HepG2 (cell line): ENCODE measurements around the gene CEP83. TPM values are rescaled to one million over a fixed set of nuclear protein-coding genes. Genes with fewer than 3 reads are reported as not detected.

Source experiments
- ATAC-seq: fragments of 200-7000 bp; cut with Tn5 transposase; 3 replicates; pipeline ENCODE4 v1.9.1; 2020; ENCODE audit warnings: mild to moderate bottlenecking, moderate library complexity
- BruUV-seq: library from RNA; stranded (reverse); fragments of 400-500 nt; replicated peaks from 2 replicates; lab custom pipeline; 2021; lab: Mats Ljungman, UMichigan
- CTCF ChIA-PET: fragments of 300-600 bp; formaldehyde crosslinking; extraction: SDS; loops from one replicate; lab custom pipeline; 2021; ENCODE audit warnings: low total read pairs, inconsistent platforms, low intra/inter-chr PET ratio; lab: Yijun Ruan, JAX
- POLR2A ChIA-PET: fragments of 350-600 bp; sonication (Branson Sonifier 250); formaldehyde crosslinking; loops from one replicate; lab custom pipeline; 2020; ENCODE audit warnings: antibody characterized with exemption, inconsistent platforms; lab: Yijun Ruan, JAX
- DNase-seq: peaks from one replicate; pipeline ENCODE4 v3.0.0-alpha.2; 2015; ENCODE audit warnings: low spot score
- FAIRE-seq: peaks from 3 replicates; lab custom pipeline; 2011; peaks lifted over from hg19 to GRCh38; lab: Jason Lieb, UNC
- H2AFZ ChIP-seq: one replicate; pipeline ENCODE4 v1.6.1; 2011; ENCODE audit warnings: low read length, inconsistent platforms
- H3K27ac ChIP-seq: fragments of 300-600 bp; 3 replicates; pipeline ENCODE4 v1.8.0; 2011; ENCODE audit warnings: mixed run types, mild to moderate bottlenecking, mixed read lengths, low read length, inconsistent platforms; ENCODE audit not compliant: insufficient read depth; ENCODE audit errors: extremely low read length
- H3K27me3 ChIP-seq, 2 experiments: fragments of 200-600 bp in 1 of 2; 2 replicates in 1 of 2; 3 replicates in 1 of 2; pipeline versions ENCODE4 v1.6.0 to v1.8.0; 2011; ENCODE audit warnings: low read length in 2 of 2, mild to moderate bottlenecking in 2 of 2, moderate library complexity in 2 of 2, inconsistent platforms in 1 of 2; ENCODE audit not compliant: insufficient read depth in 2 of 2, control insufficient read depth in 1 of 2
- H3K36me3 ChIP-seq, 2 experiments: fragments of 200-600 bp in 1 of 2; replicated peaks in 1 of 2; 2 replicates in 1 of 2; 3 replicates in 1 of 2; pipeline versions ENCODE4 v1.5.1 to v1.8.0; 2011; ENCODE audit warnings: low read length in 2 of 2, inconsistent platforms in 1 of 2; ENCODE audit not compliant: insufficient read depth in 2 of 2, control insufficient read depth in 1 of 2
- H3K4me1 ChIP-seq: 2 replicates; pipeline ENCODE4 v1.5.1; 2012; ENCODE audit warnings: low read length, inconsistent platforms; ENCODE audit not compliant: insufficient read depth
- H3K4me2 ChIP-seq: 2 replicates; pipeline ENCODE4 v1.6.0; 2011; ENCODE audit warnings: low read depth, low read length, inconsistent platforms
- H3K4me3 ChIP-seq, 3 experiments: fragments of 200-600 bp in 1 of 3; sonication (generic), shearing (Covaris generic) in 1 of 3; replicated peaks in 1 of 3; 2 replicates each; pipeline ENCODE4 v1.5.1; 2011 to 2016; ENCODE audit warnings: low read length in 3 of 3, inconsistent platforms in 2 of 3, low read depth in 2 of 3, mild to moderate bottlenecking in 2 of 3, control low read depth in 1 of 3, mixed read lengths in 1 of 3; ENCODE audit not compliant: insufficient read depth in 1 of 3
- H3K79me2 ChIP-seq: one replicate; pipeline ENCODE4 v1.6.1; 2011; ENCODE audit warnings: low read length, inconsistent platforms; ENCODE audit not compliant: insufficient read depth
- H3K9ac ChIP-seq: 2 replicates; pipeline ENCODE4 v1.6.0; 2011; ENCODE audit warnings: mild to moderate bottlenecking, low read depth, low read length, inconsistent platforms; ENCODE audit not compliant: insufficient read depth
- H3K9me3 ChIP-seq: 2 replicates; pipeline ENCODE4 v1.5.1; 2012; ENCODE audit warnings: mild to moderate bottlenecking, low read length
- H4K20me1 ChIP-seq: 2 replicates; pipeline ENCODE4 v1.6.0; 2011; ENCODE audit warnings: inconsistent platforms, mild to moderate bottlenecking, low read length, moderate library complexity; ENCODE audit not compliant: insufficient read depth
- CBX5 ChIP-seq: sonication (generic); formaldehyde crosslinking; IDR thresholded peaks from 2 replicates; pipeline ENCODE4 v1.4.0; 2020; ENCODE audit warnings: missing genetic modification reagents, borderline replicate concordance
- KLF9 ChIP-seq: IDR thresholded peaks from 2 replicates; pipeline ENCODE4 v1.6.1; 2016; ENCODE audit warnings: low read depth
- MYNN ChIP-seq: sonication (generic); formaldehyde crosslinking; IDR thresholded peaks from 2 replicates; pipeline ENCODE4 v1.4.0; 2020; ENCODE audit warnings: mild to moderate bottlenecking, low read depth, missing genetic modification reagents
- NCOA5 ChIP-seq: sonication (generic); formaldehyde crosslinking; IDR thresholded peaks from 2 replicates; pipeline ENCODE4 v1.4.0; 2020; ENCODE audit warnings: missing genetic modification reagents
- ZNF329 ChIP-seq: sonication (generic); formaldehyde crosslinking; IDR thresholded peaks from 2 replicates; pipeline ENCODE4 v1.9.0; 2021; ENCODE audit warnings: low read depth, mild to moderate bottlenecking, missing genetic modification reagents
- ZNF563 ChIP-seq: sonication (generic); formaldehyde crosslinking; IDR thresholded peaks from 2 replicates; pipeline ENCODE4 v1.8.0; 2022; ENCODE audit warnings: mild to moderate bottlenecking, moderate library complexity, missing genetic modification reagents
- ZNF713 ChIP-seq: sonication (generic); formaldehyde crosslinking; IDR thresholded peaks from 2 replicates; pipeline ENCODE4 v1.4.0; 2020; ENCODE audit warnings: mild to moderate bottlenecking, missing genetic modification reagents
- ZSCAN29 ChIP-seq: sonication (generic); formaldehyde crosslinking; conservative IDR thresholded peaks from 2 replicates; pipeline ENCODE4 v1.4.0; 2020; ENCODE audit warnings: mild to moderate bottlenecking, missing genetic modification reagents
- WGBS: methylation state at CpG from one replicate; pipeline ENCODE4 v1.1.6; 2017; ENCODE audit warnings: low lambda C conversion rate; 5-methylcytosine and 5-hydroxymethylcytosine counted together
- in situ Hi-C: cut with HindIII; loops from 2 replicates; pipeline ENCODE4 v1.10.0; 2017; ENCODE audit warnings: low pct_unique_long_range_greater_than_20kb; ENCODE audit not compliant: extremely low pct_ligation_motif_present
- intact Hi-C: fragments of 100-400 bp; cut with micrococcal nuclease; formaldehyde crosslinking; loops from one replicate; pipeline ENCODE4 v1.10.0; 2022; ENCODE audit not compliant: unreplicated experiment
- polyA plus RNA-seq, 8 experiments: library from polyadenylated mRNA; depleted of rRNA in 3 of 8; stranded (reverse) in 7 of 8; unstranded in 1 of 8; fragments of >200 nt; fragmentation: Illumina TruSeq in 4 of 8; extraction: Trizol in 4 of 8; gene quantifications; 2 replicates each; pipeline versions ENCODE4 v1.2.1 to v1.2.3, GENCODE V29; 2011 to 2016; ENCODE audit warnings: low read depth in 4 of 8, missing spikeins in 1 of 8, mixed read lengths in 1 of 8; ENCODE audit not compliant: insufficient read depth in 1 of 8
- total RNA-seq, 5 experiments: library from RNA; depleted of rRNA; stranded (reverse); fragments of >200 nt; fragmentation: Illumina TruSeq; extraction: Trizol; gene quantifications; 2 replicates each; pipeline ENCODE4 v1.2.3, GENCODE V29; 2016; ENCODE audit warnings: low read depth in 1 of 5
- TF ChIP-seq, protein P1 (sequence below): sonication (generic); formaldehyde crosslinking; IDR thresholded peaks from 2 replicates; pipeline ENCODE4 v1.4.0; 2020; ENCODE audit warnings: missing genetic modification reagents; ENCODE audit errors: not compliant biosample characterization
- TF ChIP-seq, protein P2 (sequence below): IDR thresholded peaks from 2 replicates; pipeline ENCODE4 v1.6.1; 2018; ENCODE audit warnings: missing genetic modification reagents, mild to moderate bottlenecking, missing compliant biosample characterization

The CEP83 gene
- total and polyA plus RNA-seq, 2 of the 13 experiments (the other 11 are each of a cell fraction or from before 2014, with no cell fraction given): 6.2 to 19.2 TPM

DNA sequence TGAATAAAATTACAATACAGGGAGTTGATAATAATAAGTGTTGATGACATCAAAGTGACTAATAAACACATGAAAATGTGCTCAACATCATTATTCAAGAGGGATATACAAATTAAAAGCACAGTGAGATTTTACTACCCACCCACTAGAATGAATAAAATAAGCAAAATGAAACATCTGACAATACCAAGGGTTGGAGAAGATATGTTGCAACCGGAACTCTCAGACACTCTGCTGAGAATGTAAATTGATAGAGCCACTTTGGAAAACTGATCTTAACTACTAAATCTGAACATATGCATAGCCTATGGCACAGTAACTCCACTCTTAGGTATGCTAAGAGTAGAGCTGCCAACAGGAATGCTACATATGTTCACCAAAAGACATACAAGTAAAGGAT is 44.0 kb upstream of the CEP83 start:
- ChIA-PET CTCF (no interaction called here), POLR2A (no interaction called here)

More for the DNA sequence above, 44.0 kb upstream of the CEP83 start:
- Histone ChIP-seq H3K27me3 (no peaks in the 10 kb centered on the region), H3K4me3 (no peak overlapping the region), H4K20me1 (no peaks in the 10 kb centered on the region), H3K9me3 (no peaks in the 10 kb centered on the region), H2AFZ (no peak overlapping the region), H3K9ac (no peak overlapping the region), H3K79me2 (no peaks in the 10 kb centered on the region), H3K4me1 (peaks cover 6% of the 10 kb centered on the region; the same call in 1 of the 2 replicates), H3K36me3 (no peaks in the 10 kb centered on the region), H3K27ac (no peak overlapping the region), H3K4me2 (no peak overlapping the region)
- 44% methylated on average over 1 of the region's 1 CpG for WGBS
- DNase-seq: no peak
- BruUV-seq: no TSS peak
- TF ChIP-seq MYNN (CRISPR knock-in tag): no peak
- TF ChIP-seq, protein P1, sequence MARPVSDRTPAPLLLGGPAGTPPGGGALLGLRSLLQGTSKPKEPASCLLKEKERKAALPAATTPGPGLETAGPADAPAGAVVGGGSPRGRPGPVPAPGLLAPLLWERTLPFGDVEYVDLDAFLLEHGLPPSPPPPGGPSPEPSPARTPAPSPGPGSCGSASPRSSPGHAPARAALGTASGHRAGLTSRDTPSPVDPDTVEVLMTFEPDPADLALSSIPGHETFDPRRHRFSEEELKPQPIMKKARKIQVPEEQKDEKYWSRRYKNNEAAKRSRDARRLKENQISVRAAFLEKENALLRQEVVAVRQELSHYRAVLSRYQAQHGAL (CRISPR knock-in tag): no peak
- no peak for TF ChIP-seq KLF9
- TF ChIP-seq ZSCAN29 (CRISPR knock-in tag): no peak
- TF ChIP-seq ZNF713 (CRISPR knock-in tag): no peak
- TF ChIP-seq ZNF329 (CRISPR knock-in tag): no peak
- no peak for TF ChIP-seq NCOA5 (CRISPR knock-in tag)
- no peak for TF ChIP-seq CBX5
- no peak for TF ChIP-seq ZNF563 (CRISPR knock-in tag)
- TF ChIP-seq, protein P2, sequence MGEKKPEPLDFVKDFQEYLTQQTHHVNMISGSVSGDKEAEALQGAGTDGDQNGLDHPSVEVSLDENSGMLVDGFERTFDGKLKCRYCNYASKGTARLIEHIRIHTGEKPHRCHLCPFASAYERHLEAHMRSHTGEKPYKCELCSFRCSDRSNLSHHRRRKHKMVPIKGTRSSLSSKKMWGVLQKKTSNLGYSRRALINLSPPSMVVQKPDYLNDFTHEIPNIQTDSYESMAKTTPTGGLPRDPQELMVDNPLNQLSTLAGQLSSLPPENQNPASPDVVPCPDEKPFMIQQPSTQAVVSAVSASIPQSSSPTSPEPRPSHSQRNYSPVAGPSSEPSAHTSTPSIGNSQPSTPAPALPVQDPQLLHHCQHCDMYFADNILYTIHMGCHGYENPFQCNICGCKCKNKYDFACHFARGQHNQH (CRISPR knock-in tag): no peak
- no peak for FAIRE-seq
- in situ Hi-C loops (no loop called here), intact Hi-C loops (no loop called here)
- no peak for ATAC-seq
